HS-5 (cell line): ENCODE measurements around the gene EIF3L.
"Not testable (repeated sequence)": the region's sequence is repeated elsewhere in the genome, so short reads cannot be mapped to it uniquely, and the experiment has no call there.

ENCODE experiments used
- DNase-seq: peaks from one replicate; pipeline ENCODE4 v3.0.0-alpha.2; 2012; ENCODE audit warnings: low read depth

The EIF3L gene

GRCh38 chr22:37849089-37849751 is at the start of gene EIF3L:
Gene EIF3L, plus strand, starts transcription at chr22:37849419. Its CDS starts 31 bp downstream, at chr22:37849450.
- DNase-seq: peak; percentile 62

- DNase-seq: not testable (repeated sequence)
Measured at GRCh38 chr22:37799979-37800378, 49.2 kb upstream of the EIF3L start.

GRCh38 chr22:37801946-37802309 is 47.3 kb upstream of the EIF3L start:
- no peak for DNase-seq

DNA sequence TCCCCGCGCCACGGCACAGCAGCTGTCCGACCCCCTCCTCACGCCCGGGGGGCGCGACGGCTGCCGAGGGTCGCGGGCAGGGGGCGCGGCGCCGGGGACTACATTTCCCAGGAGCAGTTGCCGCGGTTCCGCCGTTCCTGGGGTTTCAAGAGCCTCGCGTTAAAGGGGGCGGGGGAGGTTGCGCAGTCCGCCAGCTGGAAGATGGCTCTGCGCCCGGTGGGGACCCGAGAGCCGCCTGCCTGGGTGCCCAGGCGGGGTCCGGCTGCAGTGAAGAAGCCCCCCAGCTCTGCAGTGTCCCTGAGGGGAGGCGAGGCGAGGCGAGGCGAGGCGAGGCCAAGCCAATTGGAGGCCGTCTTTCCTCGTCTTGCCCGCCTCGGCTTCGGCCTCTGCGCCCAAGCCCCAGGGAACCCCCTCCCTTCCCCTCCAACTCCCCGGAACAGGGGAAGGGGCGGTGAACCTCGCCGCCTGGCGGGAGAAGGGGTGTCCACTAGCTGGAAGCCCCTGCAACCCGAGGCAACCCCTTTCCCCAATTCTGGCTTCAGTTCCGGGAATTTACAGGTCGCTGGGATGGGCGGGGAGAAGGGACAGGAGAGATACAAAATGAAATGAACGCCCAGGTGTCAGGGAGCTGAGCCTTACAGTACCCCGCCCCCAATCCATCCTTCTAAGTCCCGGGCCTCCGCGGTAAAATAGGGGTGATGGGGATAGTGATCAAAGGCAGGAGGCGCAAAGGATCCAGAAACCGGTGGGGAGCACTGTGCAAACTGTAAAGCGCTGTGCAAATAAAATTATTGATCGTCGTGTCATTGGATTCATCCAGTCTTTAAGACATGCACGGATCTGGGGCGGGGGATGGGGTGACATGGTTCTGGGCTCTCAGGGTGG is 46.7 kb upstream of the EIF3L start:
- DNase-seq: no peak

DNA sequence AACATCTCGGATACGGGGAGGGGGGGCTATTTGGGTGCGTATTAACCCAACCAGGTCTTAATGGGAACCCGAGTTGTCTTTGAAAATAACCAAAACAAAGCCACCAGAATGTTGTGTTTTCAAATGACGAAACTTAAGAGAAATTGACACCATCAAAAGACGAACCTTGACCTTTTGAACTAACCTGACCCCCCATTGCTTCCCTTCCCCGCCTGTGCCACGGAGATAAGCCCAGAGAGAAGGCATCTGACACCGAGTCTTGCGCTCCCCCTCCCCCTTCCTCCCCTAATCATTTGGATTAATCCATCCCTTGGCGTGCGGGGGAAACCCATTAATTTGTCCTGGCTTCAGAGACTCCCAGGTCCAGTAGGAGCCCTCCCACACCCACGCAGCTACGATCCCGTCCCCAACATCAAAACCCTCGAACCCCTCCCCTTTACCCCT is 46.0 kb upstream of the EIF3L start:
- no peak for DNase-seq

GRCh38 chr22:37803639-37804351 is 45.4 kb upstream of the EIF3L start:
- DNase-seq: no peak

GRCh38 chr22:37804352-37804880 is 44.8 kb upstream of the EIF3L start:
- DNase-seq: no peak

DNA sequence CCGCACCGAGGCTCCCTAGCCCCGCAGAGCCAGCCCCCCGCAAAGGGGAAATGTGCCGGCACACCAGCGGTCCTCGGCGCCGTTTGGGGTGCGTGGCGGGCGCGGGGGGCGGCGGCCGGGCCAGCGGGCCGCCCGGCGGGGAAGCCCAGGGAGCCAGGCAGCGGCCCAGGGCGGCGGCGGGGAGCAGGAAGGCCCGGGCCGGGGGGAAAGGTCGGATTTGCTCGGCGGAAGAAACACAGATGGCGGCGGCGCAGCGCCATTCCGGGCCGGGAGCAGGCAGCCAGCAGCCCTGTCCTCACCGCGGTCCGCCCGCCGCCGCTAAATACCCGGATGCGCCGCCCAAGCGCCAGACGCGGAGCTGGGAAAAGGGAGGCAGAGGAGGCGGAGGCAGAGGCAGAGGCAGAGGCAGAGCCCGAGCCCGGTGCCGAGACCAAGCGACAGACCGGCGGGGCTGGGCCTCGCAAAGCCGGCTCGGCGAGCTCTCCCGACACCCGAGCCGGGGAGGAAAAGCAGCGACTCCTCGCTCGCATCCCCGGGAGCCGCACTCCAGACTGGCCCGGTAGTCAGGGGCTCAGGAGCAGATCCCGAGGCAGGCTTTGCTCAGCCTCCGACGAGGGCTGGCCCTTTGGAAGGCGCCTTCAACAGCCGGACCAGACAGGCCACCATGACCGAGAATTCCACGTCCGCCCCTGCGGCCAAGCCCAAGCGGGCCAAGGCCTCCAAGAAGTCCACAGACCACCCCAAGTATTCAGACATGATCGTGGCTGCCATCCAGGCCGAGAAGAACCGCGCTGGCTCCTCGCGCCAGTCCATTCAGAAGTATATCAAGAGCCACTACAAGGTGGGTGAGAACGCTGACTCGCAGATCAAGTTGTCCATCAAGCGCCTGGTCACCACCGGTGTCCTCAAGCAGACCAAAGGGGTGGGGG is 44.1 kb upstream of the EIF3L start:
- DNase-seq: no peak

GRCh38 chr22:37805810-37806277 is 43.4 kb upstream of the EIF3L start:
- no peak for DNase-seq

- no peak for DNase-seq
Measured at GRCh38 chr22:37806409-37807333, 42.5 kb upstream of the EIF3L start.

DNA sequence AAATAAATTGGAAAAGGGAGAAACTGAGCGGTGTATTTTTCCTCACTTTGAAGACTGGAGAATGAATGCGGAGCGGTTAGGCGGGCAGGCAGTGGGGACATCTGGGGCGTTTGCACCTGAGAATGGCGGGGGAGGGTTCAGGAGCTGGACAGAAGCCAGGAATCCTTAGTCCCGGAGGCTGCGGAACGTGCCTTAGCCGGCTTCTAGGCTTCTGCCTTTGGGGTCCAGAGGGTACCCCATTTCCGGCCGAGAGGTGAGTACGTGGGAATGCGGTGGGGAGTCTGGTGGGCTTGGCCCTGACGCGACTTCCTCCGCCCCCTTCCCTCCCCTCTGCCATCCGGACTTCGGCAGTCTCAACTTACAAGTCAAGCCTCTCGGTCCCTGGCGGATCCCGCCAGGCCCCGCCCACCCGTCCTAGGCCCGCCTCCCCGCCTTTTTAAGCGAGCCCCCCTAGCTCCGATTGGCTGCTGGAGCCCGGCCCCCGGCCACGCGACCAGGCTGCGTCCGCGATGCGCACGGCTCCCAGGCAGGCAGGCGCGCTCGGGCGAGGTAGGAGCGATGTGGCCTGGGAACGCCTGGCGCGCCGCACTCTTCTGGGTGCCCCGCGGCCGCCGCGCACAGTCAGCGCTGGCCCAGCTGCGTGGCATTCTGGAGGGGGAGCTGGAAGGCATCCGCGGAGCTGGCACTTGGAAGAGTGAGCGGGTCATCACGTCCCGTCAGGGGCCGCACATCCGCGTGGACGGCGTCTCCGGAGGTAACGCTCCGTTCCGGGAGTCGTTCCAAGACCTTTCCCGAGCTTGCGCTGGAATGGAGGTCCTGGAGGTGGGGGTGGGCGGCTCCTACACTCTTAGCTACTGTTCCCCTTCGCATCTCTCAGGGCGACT is 41.6 kb upstream of the EIF3L start, which contains the start of gene GCAT:
TSS of gene GCAT (plus strand) at position 525 of the 884 bp plus-strand sequence. CDS start at position 559, 34 bp downstream.
- peak; percentile 80 for DNase-seq

DNA sequence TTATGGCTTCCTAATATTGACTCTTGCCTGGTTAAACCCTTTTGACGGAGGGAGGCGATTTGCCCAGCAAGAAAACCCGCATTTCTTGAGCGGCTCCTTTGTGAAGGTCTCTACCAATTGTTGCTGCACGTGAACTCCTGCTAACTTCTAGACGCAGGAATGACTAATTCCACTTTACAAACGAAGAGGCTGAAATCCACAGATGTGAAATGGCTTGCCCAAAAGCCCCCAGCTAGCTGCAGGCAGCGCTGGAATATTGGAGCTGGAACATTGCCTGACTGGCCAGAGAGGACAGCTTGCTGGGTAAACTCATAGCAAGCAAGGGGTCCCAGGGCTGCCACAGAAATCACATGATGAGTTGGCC is 40.9 kb upstream of the EIF3L start:
- no peak for DNase-seq

GRCh38 chr22:37809672-37810333 is 39.4 kb upstream of the EIF3L start:
- no peak for DNase-seq

DNA sequence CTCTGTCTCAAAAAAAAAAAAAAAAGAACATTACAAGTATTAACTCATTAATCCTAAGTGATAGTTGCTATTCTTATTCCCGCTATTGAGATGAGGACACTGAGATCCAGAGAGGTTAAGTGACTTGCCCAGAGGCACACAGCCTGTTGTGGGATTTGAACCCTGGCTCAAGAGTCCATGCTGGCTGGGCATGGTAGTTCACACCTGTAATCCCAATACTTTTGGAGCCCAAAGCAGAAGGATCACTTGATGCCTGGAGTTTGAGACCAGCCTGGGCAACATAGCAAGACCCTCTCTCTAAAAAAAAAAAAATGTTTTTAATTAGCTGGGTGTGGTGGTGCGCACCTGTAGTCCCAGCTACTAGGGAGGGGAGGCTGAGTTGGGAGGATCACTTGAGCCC is 37.4 kb upstream of the EIF3L start:
- DNase-seq: no peak

GRCh38 chr22:37812869-37813678 is 36.1 kb upstream of the EIF3L start:
- no peak for DNase-seq

- DNase-seq: no peak
Measured at GRCh38 chr22:37815593-37815992, 33.6 kb upstream of the EIF3L start.

- no peak for DNase-seq
Measured at GRCh38 chr22:37816543-37817180, 32.6 kb upstream of the EIF3L start.
